ACC112 (cell line): ENCODE data around the gene NMT2.

Source experiments
- H2AFZ ChIP-seq: fragments of 200-600 bp; sonication (generic); one replicate; pipeline ENCODE4 v1.6.0; 2017; ENCODE audit warnings: antibody characterized with exemption, low read length; ENCODE audit not compliant: unreplicated experiment
- H3K27ac ChIP-seq: fragments of 200-600 bp; sonication (generic); 2 replicates; pipeline ENCODE4 v1.5.1; 2014; ENCODE audit warnings: low read depth, mild to moderate bottlenecking, antibody characterized with exemption, low read length, moderate library complexity
- H3K27me3 ChIP-seq: fragments of 200-600 bp; sonication (generic); 2 replicates; pipeline ENCODE4 v1.6.1; 2014; ENCODE audit warnings: mild to moderate bottlenecking, antibody characterized with exemption, low read length, moderate library complexity, mixed read lengths; ENCODE audit not compliant: insufficient read depth
- H3K36me3 ChIP-seq: fragments of 200-600 bp; sonication (generic); 2 replicates; pipeline ENCODE4 v1.6.1; 2016; ENCODE audit warnings: mild to moderate bottlenecking, antibody characterized with exemption, low read length, moderate library complexity, mixed read lengths; ENCODE audit not compliant: insufficient read depth
- H3K4me1 ChIP-seq: fragments of 200-600 bp; sonication (generic); one replicate; pipeline ENCODE4 v1.6.1; 2016; ENCODE audit warnings: low read length, mixed read lengths; ENCODE audit not compliant: insufficient read depth, unreplicated experiment, control insufficient read depth
- H3K4me3 ChIP-seq: fragments of 200-600 bp; sonication (generic); 2 replicates; pipeline ENCODE4 v1.5.1; 2014; ENCODE audit warnings: mild to moderate bottlenecking, low read depth, low read length
- H3K79me2 ChIP-seq: fragments of 200-600 bp; sonication (generic); one replicate; pipeline ENCODE4 v1.6.0; 2016; ENCODE audit warnings: low read length; ENCODE audit not compliant: control insufficient read depth, unreplicated experiment, insufficient read depth

The NMT2 gene

GRCh38 chr10:15163253-15163828 is 5.2 kb downstream of the NMT2 start:
- no peaks in the 10 kb centered on the region for H3K36me3 ChIP-seq
- H3K79me2 ChIP-seq, result peaks cover 85% of the 10 kb centered on the region
- H3K4me1 ChIP-seq, result peaks cover 16% of the 10 kb centered on the region
- no peak overlapping the region for H3K27ac ChIP-seq
- H3K27me3 ChIP-seq, result no peaks in the 10 kb centered on the region
- H3K4me3 ChIP-seq, result no peak overlapping the region
- no peak overlapping the region for H2AFZ ChIP-seq

GRCh38 chr10:15158972-15159371 is 9.5 kb downstream of the NMT2 start:
- H2AFZ ChIP-seq, result no peak overlapping the region
- peaks cover 13% of the 10 kb centered on the region for H3K4me1 ChIP-seq
- H3K27ac ChIP-seq, result no peak overlapping the region
- H3K79me2 ChIP-seq, result peaks cover 69% of the 10 kb centered on the region
- no peak overlapping the region for H3K4me3 ChIP-seq
- H3K36me3 ChIP-seq, result no peaks in the 10 kb centered on the region
- H3K27me3 ChIP-seq, result no peaks in the 10 kb centered on the region

GRCh38 chr10:15158448-15158847 is 10.0 kb downstream of the NMT2 start:
- Histone ChIP-seq H2AFZ (no peak overlapping the region), H3K79me2 (peaks cover 68% of the 10 kb centered on the region), H3K4me3 (no peak overlapping the region), H3K36me3 (no peaks in the 10 kb centered on the region), H3K27me3 (no peaks in the 10 kb centered on the region), H3K27ac (no peak overlapping the region), H3K4me1 (peaks cover 11% of the 10 kb centered on the region)

- Histone ChIP-seq H3K27ac (no peak overlapping the region), H3K79me2 (peaks cover 54% of the 10 kb centered on the region), H3K4me1 (peaks cover 10% of the 10 kb centered on the region), H3K36me3 (no peaks in the 10 kb centered on the region), H3K4me3 (no peak overlapping the region), H3K27me3 (no peaks in the 10 kb centered on the region), H2AFZ (no peak overlapping the region)
These were observed 12.4 kb downstream of the NMT2 start for GRCh38 chr10:15155978-15156656.

- no peak overlapping the region for H3K27ac ChIP-seq
- peaks cover 46% of the 10 kb centered on the region for H3K79me2 ChIP-seq
- peaks cover under 1% of the 10 kb centered on the region for H3K4me1 ChIP-seq
- H2AFZ ChIP-seq, result no peak overlapping the region
- no peaks in the 10 kb centered on the region for H3K36me3 ChIP-seq
- no peaks in the 10 kb centered on the region for H3K27me3 ChIP-seq
- no peak overlapping the region for H3K4me3 ChIP-seq
These were observed 15.9 kb downstream of the NMT2 start for GRCh38 chr10:15152556-15152955.

GRCh38 chr10:15150563-15150962 is 17.9 kb downstream of the NMT2 start:
- H3K36me3 ChIP-seq, result no peaks in the 10 kb centered on the region
- H3K4me1 ChIP-seq, result peaks cover 6% of the 10 kb centered on the region
- no peak overlapping the region for H3K27ac ChIP-seq
- no peak overlapping the region for H3K4me3 ChIP-seq
- no peaks in the 10 kb centered on the region for H3K27me3 ChIP-seq
- no peak overlapping the region for H2AFZ ChIP-seq
- peaks cover 49% of the 10 kb centered on the region for H3K79me2 ChIP-seq

GRCh38 chr10:15149042-15149771 is 19.3 kb downstream of the NMT2 start:
- Histone ChIP-seq H3K27ac (no peak overlapping the region), H2AFZ (no peak overlapping the region), H3K27me3 (no peaks in the 10 kb centered on the region), H3K36me3 (no peaks in the 10 kb centered on the region), H3K79me2 (peaks cover 50% of the 10 kb centered on the region), H3K4me1 (peaks cover 20% of the 10 kb centered on the region), H3K4me3 (no peak overlapping the region)

- H2AFZ ChIP-seq, result no peak overlapping the region
- peaks cover 56% of the 10 kb centered on the region for H3K79me2 ChIP-seq
- no peaks in the 10 kb centered on the region for H3K36me3 ChIP-seq
- no peak overlapping the region for H3K27ac ChIP-seq
- peaks cover 23% of the 10 kb centered on the region for H3K4me1 ChIP-seq
- H3K4me3 ChIP-seq, result no peak overlapping the region
- H3K27me3 ChIP-seq, result no peaks in the 10 kb centered on the region
These were observed 20.7 kb downstream of the NMT2 start for GRCh38 chr10:15147594-15148392.

- Histone ChIP-seq H3K79me2 (peaks cover 69% of the 10 kb centered on the region), H2AFZ (no peak overlapping the region), H3K27me3 (no peaks in the 10 kb centered on the region), H3K4me1 (peaks cover 26% of the 10 kb centered on the region), H3K4me3 (no peak overlapping the region), H3K27ac (no peak overlapping the region), H3K36me3 (no peaks in the 10 kb centered on the region)
These were observed 22.1 kb downstream of the NMT2 start for GRCh38 chr10:15146366-15146765.

- peak overlapping the region; percentile 53; the same call in 1 of the 2 replicates for H3K4me3 ChIP-seq
- H3K27me3 ChIP-seq, result no peaks in the 10 kb centered on the region
- H2AFZ ChIP-seq, result peak overlapping the region; percentile 21
- peaks cover 66% of the 10 kb centered on the region for H3K79me2 ChIP-seq
- H3K27ac ChIP-seq, result peak overlapping the region; percentile 66
- 0 out of 2 replicates have a peak, but pooled peaks cover 3% of the 10 kb centered on the region for H3K36me3 ChIP-seq
- H3K4me1 ChIP-seq, result peaks cover 30% of the 10 kb centered on the region
These were observed 23.7 kb downstream of the NMT2 start for GRCh38 chr10:15144788-15145187.
